CD14-positive monocyte (primary cell): ENCODE results near the gene CSN2. TPM values are rescaled to one million over a fixed set of nuclear protein-coding genes. Genes with fewer than 3 reads are reported as not detected.

ENCODE experiments used
- DNase-seq, 3 donors: peaks; one replicate each; pipeline ENCODE4 v3.0.0-alpha.2; 2011 to 2022
- H2AFZ ChIP-seq: 2 replicates; pipeline ENCODE4 v1.6.0; 2012; ENCODE audit warnings: mild to moderate bottlenecking, low read depth, low read length, inconsistent platforms; ENCODE audit not compliant: insufficient read depth, poor library complexity, severe bottlenecking
- H3K27ac ChIP-seq, 2 donors: 1 replicate in 1 of 2; 2 replicates in 1 of 2; pipeline ENCODE4 v1.5.1; 2012 to 2013; ENCODE audit warnings: low read length in 2 of 2, control low read depth in 1 of 2, inconsistent platforms in 1 of 2, low read depth in 1 of 2, mild to moderate bottlenecking in 1 of 2
- H3K27me3 ChIP-seq, 2 donors: one replicate each; pipeline versions ENCODE4 v1.6.0 to v1.6.1; 2011 to 2013; ENCODE audit warnings: low read length in 2 of 2; ENCODE audit not compliant: control insufficient read depth in 2 of 2, insufficient read depth in 2 of 2
- H3K36me3 ChIP-seq, 2 donors: replicated peaks in 1 of 2; 1 replicate in 1 of 2; 2 replicates in 1 of 2; pipeline versions ENCODE4 v1.5.1 to v1.6.1; 2012 to 2013; ENCODE audit warnings: low read length in 2 of 2, control low read depth in 1 of 2, inconsistent platforms in 1 of 2, mild to moderate bottlenecking in 1 of 2; ENCODE audit not compliant: insufficient read depth in 2 of 2, control insufficient read depth in 1 of 2
- H3K4me1 ChIP-seq, 2 donors: 1 replicate in 1 of 2; 2 replicates in 1 of 2; pipeline versions ENCODE4 v1.5.1 to v1.6.1; 2012 to 2013; ENCODE audit warnings: low read length in 2 of 2, control low read depth in 1 of 2, inconsistent platforms in 1 of 2, mild to moderate bottlenecking in 1 of 2, moderate library complexity in 1 of 2; ENCODE audit not compliant: insufficient read depth in 2 of 2, control insufficient read depth in 1 of 2
- H3K4me2 ChIP-seq: replicated peaks from 2 replicates; pipeline ENCODE3; 2012; ENCODE audit warnings: low read length, moderate library complexity, mild to moderate bottlenecking; ENCODE audit not compliant: poor library complexity, severe bottlenecking; ENCODE audit errors: extremely low read depth
- H3K4me3 ChIP-seq, 3 experiments: fragments of 200-600 bp in 1 of 3; sonication (generic) in 1 of 3; replicated peaks in 1 of 3; 1 replicate in 2 of 3; 2 replicates in 1 of 3; pipeline ENCODE4 v1.5.1; 2011 to 2013; ENCODE audit warnings: low read length in 3 of 3, mild to moderate bottlenecking in 3 of 3, control low read depth in 2 of 3, low read depth in 2 of 3, inconsistent platforms in 1 of 3, moderate library complexity in 1 of 3
- H3K79me2 ChIP-seq: 2 replicates; pipeline ENCODE4 v1.6.0; 2012; ENCODE audit warnings: mild to moderate bottlenecking, control low read depth, inconsistent platforms, low read length, moderate library complexity; ENCODE audit not compliant: insufficient read depth
- H3K9ac ChIP-seq: 2 replicates; pipeline ENCODE4 v1.6.0; 2017; ENCODE audit warnings: low read length, mild to moderate bottlenecking; ENCODE audit not compliant: insufficient read depth, poor library complexity, severe bottlenecking
- H3K9me3 ChIP-seq, 2 donors: replicated peaks in 1 of 2; 1 replicate in 1 of 2; 2 replicates in 1 of 2; pipeline versions ENCODE4 v1.5.1 to v1.6.1; 2012 to 2013; ENCODE audit warnings: low read length in 2 of 2, control low read depth in 1 of 2; ENCODE audit not compliant: control insufficient read depth in 1 of 2, insufficient read depth in 1 of 2
- H4K20me1 ChIP-seq: 2 replicates; pipeline ENCODE4 v1.6.0; 2012; ENCODE audit warnings: mild to moderate bottlenecking, low read length, control low read depth, moderate library complexity; ENCODE audit not compliant: insufficient read depth
- H3K27ac Mint-ChIP-seq, 7 donors: one replicate each; pipeline ENCODE4 v1.8.0; 2020; ENCODE audit warnings: mild to moderate bottlenecking in 7 of 7, mixed read lengths in 7 of 7, moderate library complexity in 6 of 7, inconsistent platforms in 2 of 7
- H3K27me3 Mint-ChIP-seq, 3 donors: one replicate each; pipeline ENCODE4 v1.8.0; 2021 to 2022; ENCODE audit warnings: low read depth in 3 of 3, mild to moderate bottlenecking in 3 of 3, mixed read lengths in 3 of 3, moderate library complexity in 3 of 3, inconsistent platforms in 1 of 3
- H3K36me3 Mint-ChIP-seq, 2 donors: one replicate each; pipeline ENCODE4 v1.8.0; 2020; ENCODE audit warnings: mixed read lengths in 2 of 2, inconsistent platforms in 1 of 2, mild to moderate bottlenecking in 1 of 2
- H3K4me1 Mint-ChIP-seq: one replicate; pipeline ENCODE4 v1.8.0; 2020; ENCODE audit warnings: mild to moderate bottlenecking, mixed read lengths
- H3K4me3 Mint-ChIP-seq, 2 donors: one replicate each; pipeline ENCODE4 v1.8.0; 2020; ENCODE audit warnings: mild to moderate bottlenecking in 2 of 2, mixed read lengths in 2 of 2, moderate library complexity in 1 of 2
- H3K9me3 Mint-ChIP-seq, 7 donors: one replicate each; pipeline ENCODE4 v1.8.0; 2020 to 2022; ENCODE audit warnings: mixed read lengths in 7 of 7, mild to moderate bottlenecking in 6 of 7, moderate library complexity in 6 of 7, inconsistent platforms in 2 of 7
- WGBS: methylation state at CpG from one replicate; pipeline ENCODE4 v1.1.5; 2013; ENCODE audit warnings: missing lambda C conversion rate; ENCODE audit not compliant: insufficient coverage; 5-methylcytosine and 5-hydroxymethylcytosine counted together
- intact Hi-C, 2 donors: fragments of 100-400 bp; cut with micrococcal nuclease; formaldehyde crosslinking; loops; one replicate each; pipeline versions ENCODE4 v1.15.0 to v1.15.1; 2023
- polyA plus RNA-seq, 3 donors: library from polyadenylated mRNA; depleted of rRNA in 1 of 3; unstranded in 2 of 3; stranded (reverse) in 1 of 3; fragments of 300-500 nt in 2 of 3; fragments of >200 nt in 1 of 3; fragmentation: Illumina TruSeq in 2 of 3; gene quantifications; 1 replicate in 2 of 3; 2 replicates in 1 of 3; pipeline ENCODE4 v1.2.3, GENCODE V29; 2012 to 2021
- TF ChIP-seq, protein P1 (sequence below): fragments of 200-600 bp; IDR thresholded peaks from one replicate; pipeline ENCODE4 v1.8.0; 2022; ENCODE audit warnings: antibody characterized with exemption, mild to moderate bottlenecking

CSN2 gene
- polyA plus RNA-seq, 3 donors, result not detected

GRCh38 chr4:69951602-69952001, 13.9 kb downstream of the CSN2 start:
- H3K4me2 ChIP-seq, result no peak overlapping the region
- Mint-ChIP-seq H3K27ac (no peak overlapping the region), H3K4me1 (no peaks in the 10 kb centered on the region), H3K36me3 (no peaks in the 10 kb centered on the region), H3K4me3 (no peak overlapping the region), H3K27me3 (no peaks in the 10 kb centered on the region), H3K9me3 (peaks cover 0 to 2% (median 0%) of the 10 kb centered on the region in 7 donors)
- H3K9me3 ChIP-seq, result no peaks in the 10 kb centered on the region
- H3K4me1 ChIP-seq, result no peaks in the 10 kb centered on the region
- H2AFZ ChIP-seq, result no peak overlapping the region
- no peak overlapping the region for H3K9ac ChIP-seq
- H3K27me3 ChIP-seq, result no peaks in the 10 kb centered on the region
- H3K27ac ChIP-seq, result no peak overlapping the region
- WGBS, result 86% methylated on average over 2 of the region's 3 CpGs
- intact Hi-C loops, result no loop called here
- no peaks in the 10 kb centered on the region for H3K36me3 ChIP-seq
- H4K20me1 ChIP-seq, result no peaks in the 10 kb centered on the region
- TF ChIP-seq, protein P1, sequence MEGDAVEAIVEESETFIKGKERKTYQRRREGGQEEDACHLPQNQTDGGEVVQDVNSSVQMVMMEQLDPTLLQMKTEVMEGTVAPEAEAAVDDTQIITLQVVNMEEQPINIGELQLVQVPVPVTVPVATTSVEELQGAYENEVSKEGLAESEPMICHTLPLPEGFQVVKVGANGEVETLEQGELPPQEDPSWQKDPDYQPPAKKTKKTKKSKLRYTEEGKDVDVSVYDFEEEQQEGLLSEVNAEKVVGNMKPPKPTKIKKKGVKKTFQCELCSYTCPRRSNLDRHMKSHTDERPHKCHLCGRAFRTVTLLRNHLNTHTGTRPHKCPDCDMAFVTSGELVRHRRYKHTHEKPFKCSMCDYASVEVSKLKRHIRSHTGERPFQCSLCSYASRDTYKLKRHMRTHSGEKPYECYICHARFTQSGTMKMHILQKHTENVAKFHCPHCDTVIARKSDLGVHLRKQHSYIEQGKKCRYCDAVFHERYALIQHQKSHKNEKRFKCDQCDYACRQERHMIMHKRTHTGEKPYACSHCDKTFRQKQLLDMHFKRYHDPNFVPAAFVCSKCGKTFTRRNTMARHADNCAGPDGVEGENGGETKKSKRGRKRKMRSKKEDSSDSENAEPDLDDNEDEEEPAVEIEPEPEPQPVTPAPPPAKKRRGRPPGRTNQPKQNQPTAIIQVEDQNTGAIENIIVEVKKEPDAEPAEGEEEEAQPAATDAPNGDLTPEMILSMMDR, result no peak
- no peak for DNase-seq
- no peaks in the 10 kb centered on the region for H3K79me2 ChIP-seq
- no peak overlapping the region for H3K4me3 ChIP-seq

DNA sequence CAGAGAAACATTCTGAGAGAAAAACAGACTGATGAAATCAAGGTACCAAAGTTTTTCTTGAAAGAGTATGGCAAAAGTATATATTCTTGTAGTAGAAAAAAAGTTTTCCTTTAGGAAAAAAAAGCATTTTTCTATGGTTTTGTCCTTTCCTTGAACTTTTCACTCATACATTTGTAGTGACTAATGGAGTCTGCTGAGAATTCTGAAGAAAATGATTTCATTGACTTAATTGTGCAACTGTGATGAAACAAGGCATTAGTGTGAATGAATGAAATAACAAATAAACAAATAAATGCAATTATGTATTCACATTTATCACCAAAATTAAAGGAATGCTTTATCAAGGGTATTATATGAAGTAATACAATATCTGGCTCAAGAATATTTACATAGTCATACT, 29.0 kb downstream of the CSN2 start:
- no peaks in the 10 kb centered on the region for H3K9me3 Mint-ChIP-seq
- DNase-seq, result no peak
- no peaks in the 10 kb centered on the region for H3K27me3 Mint-ChIP-seq

More for the DNA sequence above, 29.0 kb downstream of the CSN2 start:
- H3K36me3 ChIP-seq, result no peaks in the 10 kb centered on the region
- no peaks in the 10 kb centered on the region for H3K79me2 ChIP-seq
- no peak overlapping the region for H3K9ac ChIP-seq
- H3K27ac ChIP-seq, result no peak overlapping the region
- TF ChIP-seq, protein P1, result no peak
- no peaks in the 10 kb centered on the region for H3K4me1 ChIP-seq
- no peaks in the 10 kb centered on the region for H3K4me1 Mint-ChIP-seq
- H3K27ac Mint-ChIP-seq, result no peak overlapping the region
- no peak overlapping the region for H3K4me3 Mint-ChIP-seq
- no peaks in the 10 kb centered on the region for H3K36me3 Mint-ChIP-seq
- H2AFZ ChIP-seq, result no peak overlapping the region
- H3K9me3 ChIP-seq, result no peaks in the 10 kb centered on the region
- no peak overlapping the region for H3K4me2 ChIP-seq
- no peak overlapping the region for H3K4me3 ChIP-seq
- H4K20me1 ChIP-seq, result no peaks in the 10 kb centered on the region
- intact Hi-C loops, result no loop called here
- H3K27me3 ChIP-seq, result no peaks in the 10 kb centered on the region
